ENCODE data around the gene THOC5. TPM values are rescaled to one million over a fixed set of nuclear protein-coding genes. Genes with fewer than 3 reads are reported as not detected.
"Not testable (repeated sequence)": the region's sequence is repeated elsewhere in the genome, so short reads cannot be mapped to it uniquely, and the experiment has no call there.

The THOC5 gene
- total RNA-seq = 10 to 100 TPM; 53.1 to 60.7 TPM

DNA sequence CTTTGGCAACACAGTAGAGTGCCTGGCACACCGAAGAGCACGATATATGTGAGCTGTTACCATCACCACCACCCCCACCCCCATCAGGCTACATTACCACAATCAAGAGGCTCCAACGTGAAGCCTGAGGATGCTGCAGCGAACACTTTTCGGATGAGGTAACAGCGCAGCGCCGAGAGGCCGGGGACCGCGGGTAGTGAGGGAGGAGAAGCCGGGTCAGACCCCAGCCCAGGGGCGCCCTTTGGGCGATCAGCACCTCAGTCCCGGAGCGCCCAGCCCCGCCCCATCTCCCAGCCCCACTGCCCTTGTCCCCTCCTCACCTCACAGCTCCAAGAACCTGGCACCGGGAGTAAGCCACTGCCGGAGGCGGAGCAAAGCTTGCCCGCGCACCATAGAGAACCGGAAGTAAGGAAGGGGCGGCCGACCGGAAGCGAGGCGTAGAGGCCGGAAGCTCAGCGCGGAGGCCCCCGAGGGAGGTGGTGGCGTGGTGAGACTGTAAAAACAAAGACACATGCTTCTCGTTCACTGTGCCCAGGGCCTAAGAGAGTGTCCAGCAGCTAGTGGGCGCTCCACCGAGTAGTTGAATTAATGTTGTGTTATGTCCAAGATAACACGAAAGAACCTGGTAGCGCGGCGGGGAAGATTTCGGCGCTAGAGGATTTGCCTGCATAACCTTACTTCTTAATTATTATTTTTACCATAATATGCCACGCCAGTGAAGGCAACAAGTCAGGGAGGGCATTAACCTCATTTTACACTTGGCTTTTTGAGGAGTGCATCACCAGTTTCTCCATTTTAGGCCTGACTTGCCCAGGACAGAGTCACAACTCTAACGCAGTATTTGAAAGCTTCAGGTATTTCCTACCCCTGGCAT lies at the start of gene THOC5:
Gene THOC5, minus strand, starts transcription at position 407 of the 874 bp plus-strand sequence. CDS start 4,610 bp downstream, outside the sequence.
- POLR2A ChIA-PET = interaction anchor here (0.6 to 1.8 kb wide), 13 partner anchors 9 to 803 kb away, joined by 3 to 12 read pairs (median 4); partner anchors contain the start of gene NIPSNAP1
- Mint-ChIP-seq H3K4me3 (peak within 1 kb of the TSS; percentile 97), H3K27ac (peak within 1 kb of the TSS; percentile 97), H3K36me3 (ENCODE audit: low read depth) (peaks cover 20% of the 10 kb centered on the region), H3K4me1 (ENCODE audit: low read depth) (peaks cover 30% of the 10 kb centered on the region), H3K27me3 (ENCODE audit: low read depth) (no peaks in the 10 kb centered on the region), H3K9me3 (ENCODE audit: insufficient read depth) (no peaks in the 10 kb centered on the region)
- CTCF ChIA-PET = interaction anchor here (0.7 to 2.2 kb wide), 10 partner anchors 11 to 552 kb away, joined by 3 to 11 read pairs (median 4); no protein-coding TSS in a partner anchor
- DNase-seq (peak; percentile 93), ATAC-seq (peak; percentile 99)

DNA sequence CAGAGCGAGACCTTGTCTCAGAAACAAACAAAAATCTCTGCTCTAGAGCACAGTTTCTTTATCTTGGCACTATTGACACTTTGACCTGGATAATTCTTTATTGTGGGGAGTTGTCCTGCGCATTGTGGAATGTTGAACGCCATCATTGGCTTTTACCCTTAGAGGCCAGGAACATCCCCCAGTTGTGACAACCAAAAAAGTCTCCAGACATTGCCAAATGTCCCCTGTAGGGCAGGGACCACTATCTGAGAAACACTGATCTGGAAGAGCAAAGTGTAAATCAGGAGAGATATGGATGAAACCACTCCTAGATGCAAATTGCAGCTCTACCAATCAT lies 45.1 kb upstream of the THOC5 start:
- ChIA-PET CTCF (interaction anchor here (1.1 to 2.0 kb wide), 3 partner anchors 8 to 27 kb away, joined by 4 to 9 read pairs (median 8); no protein-coding TSS in a partner anchor), POLR2A (interaction anchor here (1.0 kb wide), 1 partner anchor 45 kb away, joined by 3 read pairs; the partner anchor contains the start of gene THOC5)
- H3K27ac Mint-ChIP-seq = no peak overlapping the region
- no peaks in the 10 kb centered on the region for H3K36me3 Mint-ChIP-seq (ENCODE audit: low read depth)
- H3K9me3 Mint-ChIP-seq (ENCODE audit: insufficient read depth) = peaks cover 5% of the 10 kb centered on the region
- no peak for ATAC-seq
- no peaks in the 10 kb centered on the region for H3K27me3 Mint-ChIP-seq (ENCODE audit: low read depth)
- peaks cover 12% of the 10 kb centered on the region for H3K4me1 Mint-ChIP-seq (ENCODE audit: low read depth)
- H3K4me3 Mint-ChIP-seq = no peak overlapping the region
- DNase-seq = no peak

- H3K4me3 Mint-ChIP-seq; H3K9me3 Mint-ChIP-seq (ENCODE audit: insufficient read depth); H3K27me3 Mint-ChIP-seq (ENCODE audit: low read depth); H3K36me3 Mint-ChIP-seq (ENCODE audit: low read depth); ATAC-seq; DNase-seq; H3K27ac Mint-ChIP-seq: not testable (repeated sequence)
- POLR2A ChIA-PET = interaction anchor here (0.6 to 1.4 kb wide), 3 partner anchors 21 to 555 kb away, joined by 3 read pairs; partner anchors contain the start of gene THOC5
- CTCF ChIA-PET = interaction anchor here (1.2 to 2.0 kb wide), 2 partner anchors 28 to 407 kb away, joined by 4 to 9 read pairs; no protein-coding TSS in a partner anchor
- peaks cover 11% of the 10 kb centered on the region for H3K4me1 Mint-ChIP-seq (ENCODE audit: low read depth)
Measured at GRCh38 chr22:29597871-29598683, 44.5 kb upstream of the THOC5 start.

GRCh38 chr22:29596408-29596807 lies 42.9 kb upstream of the THOC5 start:
- H3K9me3 Mint-ChIP-seq (ENCODE audit: insufficient read depth) = peaks cover 5% of the 10 kb centered on the region
- no peak overlapping the region for H3K27ac Mint-ChIP-seq
- H3K36me3 Mint-ChIP-seq (ENCODE audit: low read depth) = no peaks in the 10 kb centered on the region
- H3K4me1 Mint-ChIP-seq (ENCODE audit: low read depth) = peaks cover 5% of the 10 kb centered on the region
- ATAC-seq (no peak), DNase-seq (no peak)
- no peaks in the 10 kb centered on the region for H3K27me3 Mint-ChIP-seq (ENCODE audit: low read depth)
- ChIA-PET POLR2A (no interaction called here), CTCF (interaction anchor here (0.8 to 2.1 kb wide), 5 partner anchors 29 to 492 kb away, joined by 3 to 9 read pairs (median 3); partner anchors contain the start of gene THOC5)
- no peak overlapping the region for H3K4me3 Mint-ChIP-seq

GRCh38 chr22:29594447-29594846 lies 40.9 kb upstream of the THOC5 start:
- not testable (repeated sequence) for DNase-seq; H3K27me3 Mint-ChIP-seq (ENCODE audit: low read depth); H3K9me3 Mint-ChIP-seq (ENCODE audit: insufficient read depth); H3K4me3 Mint-ChIP-seq; ATAC-seq; H3K27ac Mint-ChIP-seq; H3K36me3 Mint-ChIP-seq (ENCODE audit: low read depth)
- CTCF ChIA-PET = interaction anchor here (0.6 to 2.1 kb wide), 4 partner anchors 10 to 494 kb away, joined by 3 to 6 read pairs (median 6); no protein-coding TSS in a partner anchor
- POLR2A ChIA-PET = interaction anchor here (0.6 to 1.1 kb wide), 3 partner anchors 35 to 170 kb away, joined by 3 read pairs; no protein-coding TSS in a partner anchor
- H3K4me1 Mint-ChIP-seq (ENCODE audit: low read depth) = peaks cover 16% of the 10 kb centered on the region

DNA sequence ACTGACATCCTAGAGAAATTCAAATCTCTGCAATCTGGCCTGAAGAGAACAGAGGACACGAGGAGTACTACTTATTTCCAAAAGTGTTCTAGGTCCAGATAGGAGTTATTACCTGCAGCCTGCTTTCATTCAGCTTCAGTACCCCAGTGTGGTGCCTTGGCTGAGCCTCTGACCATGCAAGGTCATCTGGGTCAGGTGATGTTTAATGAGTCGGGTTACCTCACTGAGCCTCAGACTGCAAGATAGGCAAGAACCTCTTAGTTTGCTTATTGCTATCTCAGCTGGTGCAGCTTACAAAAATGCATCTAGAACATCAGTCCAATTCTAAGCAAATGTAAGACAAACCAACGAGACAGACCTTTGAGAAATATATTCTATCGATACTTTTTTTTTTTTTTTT lies 40.4 kb upstream of the THOC5 start:
- CTCF ChIA-PET = interaction anchor here (1.5 to 2.1 kb wide), 3 partner anchors 10 to 495 kb away, joined by 5 to 6 read pairs (median 6); no protein-coding TSS in a partner anchor
- H3K9me3 Mint-ChIP-seq (ENCODE audit: insufficient read depth) = peaks cover 5% of the 10 kb centered on the region
- H3K27me3 Mint-ChIP-seq (ENCODE audit: low read depth) = no peaks in the 10 kb centered on the region
- no peak for DNase-seq
- ATAC-seq = no peak
- peaks cover 16% of the 10 kb centered on the region for H3K4me1 Mint-ChIP-seq (ENCODE audit: low read depth)
- no peaks in the 10 kb centered on the region for H3K36me3 Mint-ChIP-seq (ENCODE audit: low read depth)
- no peak overlapping the region for H3K4me3 Mint-ChIP-seq
- POLR2A ChIA-PET = no interaction called here
- H3K27ac Mint-ChIP-seq = no peak overlapping the region

- ATAC-seq = no peak
- DNase-seq = no peak
- H3K9me3 Mint-ChIP-seq (ENCODE audit: insufficient read depth) = no peaks in the 10 kb centered on the region
- POLR2A ChIA-PET = no interaction called here
- H3K4me1 Mint-ChIP-seq (ENCODE audit: low read depth) = peaks cover 12% of the 10 kb centered on the region
- CTCF ChIA-PET = interaction anchor here (0.7 to 4.1 kb wide), 5 partner anchors 16 to 500 kb away, joined by 4 to 30 read pairs (median 6); partner anchors contain the start of gene THOC5
- no peaks in the 10 kb centered on the region for H3K27me3 Mint-ChIP-seq (ENCODE audit: low read depth)
- no peak overlapping the region for H3K27ac Mint-ChIP-seq
- no peaks in the 10 kb centered on the region for H3K36me3 Mint-ChIP-seq (ENCODE audit: low read depth)
- H3K4me3 Mint-ChIP-seq = no peak overlapping the region
Measured at GRCh38 chr22:29587938-29588699, 34.6 kb upstream of the THOC5 start.

DNA sequence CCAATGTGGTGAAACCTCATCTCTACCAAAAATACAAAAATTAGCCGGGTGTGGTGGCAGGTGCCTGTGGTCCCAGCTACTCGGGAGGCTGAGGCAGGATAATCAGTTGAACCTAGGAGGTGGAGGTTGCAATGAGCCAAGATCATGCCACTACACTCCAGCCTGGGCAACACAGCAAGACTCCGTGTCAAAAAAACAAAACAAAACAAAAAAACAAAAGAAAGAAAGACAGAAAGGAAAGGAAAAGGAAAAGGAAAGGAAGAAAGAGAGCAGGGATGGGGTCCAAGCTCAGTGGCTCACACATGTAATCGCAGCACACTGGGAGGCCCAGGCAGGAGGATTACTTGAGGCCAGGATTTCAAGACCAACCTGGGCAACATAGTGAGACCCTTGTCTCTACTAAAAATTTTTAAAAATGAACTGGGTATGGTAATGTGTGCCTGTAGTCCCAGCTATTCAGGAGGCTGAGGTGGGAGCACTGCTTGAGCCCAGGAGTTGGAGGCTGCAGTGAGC lies 32.7 kb upstream of the THOC5 start:
- H3K27me3 Mint-ChIP-seq (ENCODE audit: low read depth); POLR2A ChIA-PET; H3K36me3 Mint-ChIP-seq (ENCODE audit: low read depth); ATAC-seq; H3K4me3 Mint-ChIP-seq; DNase-seq; H3K9me3 Mint-ChIP-seq (ENCODE audit: insufficient read depth): not testable (repeated sequence)
- Mint-ChIP-seq H3K4me1 (ENCODE audit: low read depth) (peaks cover 19% of the 10 kb centered on the region), H3K27ac (peak overlapping the region; percentile 27)
- CTCF ChIA-PET = interaction anchor here (1.2 to 1.6 kb wide), 2 partner anchors 40 to 502 kb away, joined by 3 to 4 read pairs; no protein-coding TSS in a partner anchor

GRCh38 chr22:29584975-29585374 lies 31.4 kb upstream of the THOC5 start:
- DNase-seq (no peak), ATAC-seq (no peak)
- ChIA-PET POLR2A (no interaction called here), CTCF (interaction anchor here (1.4 kb wide), 1 partner anchor 19 kb away, joined by 3 read pairs; no protein-coding TSS in a partner anchor)
- no peaks in the 10 kb centered on the region for H3K9me3 Mint-ChIP-seq (ENCODE audit: insufficient read depth)
- peaks cover 18% of the 10 kb centered on the region for H3K4me1 Mint-ChIP-seq (ENCODE audit: low read depth)
- no peak overlapping the region for H3K4me3 Mint-ChIP-seq
- no peak overlapping the region for H3K27ac Mint-ChIP-seq
- H3K27me3 Mint-ChIP-seq (ENCODE audit: low read depth) = no peaks in the 10 kb centered on the region
- H3K36me3 Mint-ChIP-seq (ENCODE audit: low read depth) = peaks cover 4% of the 10 kb centered on the region

DNA sequence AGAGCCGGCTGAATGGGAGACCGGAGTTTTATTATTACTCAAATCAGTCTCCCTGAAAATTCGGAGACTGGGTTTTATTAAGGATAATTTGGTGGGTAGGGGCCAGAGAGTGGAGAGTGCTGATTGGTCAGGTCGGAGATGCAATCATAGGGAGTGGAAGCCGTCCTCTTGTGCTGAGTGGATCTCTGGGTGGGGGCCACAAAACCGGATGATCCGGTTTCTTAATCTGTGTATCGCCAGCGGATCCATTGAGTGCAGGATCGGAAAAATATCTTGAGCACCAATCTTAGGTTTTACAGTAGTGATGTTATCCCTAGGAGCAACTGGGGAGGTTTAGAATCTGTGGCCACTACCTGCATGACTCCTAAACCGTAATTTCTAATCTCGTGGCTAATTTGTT lies 28.2 kb upstream of the THOC5 start:
- H3K27ac Mint-ChIP-seq = peak overlapping the region; percentile 94
- no peaks in the 10 kb centered on the region for H3K9me3 Mint-ChIP-seq (ENCODE audit: insufficient read depth)
- CTCF ChIA-PET = no interaction called here
- ATAC-seq = no peak
- H3K4me1 Mint-ChIP-seq (ENCODE audit: low read depth) = peaks cover 21% of the 10 kb centered on the region
- peaks cover 6% of the 10 kb centered on the region for H3K36me3 Mint-ChIP-seq (ENCODE audit: low read depth)
- no peak for DNase-seq
- H3K27me3 Mint-ChIP-seq (ENCODE audit: low read depth) = no peaks in the 10 kb centered on the region
- peak overlapping the region; percentile 90 for H3K4me3 Mint-ChIP-seq
- POLR2A ChIA-PET = no interaction called here

Data from activated CD8-positive, alpha-beta T cell treated with anti-CD3 and anti-CD28 coated beads, Interleukin-2, amount 10 ng/mL, durations not matched to agents 7 days and 5 days (primary cell).